ENCODE results near the gene FLT3.
"Not testable (repeated sequence)": the region's sequence is repeated elsewhere in the genome, so short reads cannot be mapped to it uniquely, and the experiment has no call there.

Gene FLT3

DNA sequence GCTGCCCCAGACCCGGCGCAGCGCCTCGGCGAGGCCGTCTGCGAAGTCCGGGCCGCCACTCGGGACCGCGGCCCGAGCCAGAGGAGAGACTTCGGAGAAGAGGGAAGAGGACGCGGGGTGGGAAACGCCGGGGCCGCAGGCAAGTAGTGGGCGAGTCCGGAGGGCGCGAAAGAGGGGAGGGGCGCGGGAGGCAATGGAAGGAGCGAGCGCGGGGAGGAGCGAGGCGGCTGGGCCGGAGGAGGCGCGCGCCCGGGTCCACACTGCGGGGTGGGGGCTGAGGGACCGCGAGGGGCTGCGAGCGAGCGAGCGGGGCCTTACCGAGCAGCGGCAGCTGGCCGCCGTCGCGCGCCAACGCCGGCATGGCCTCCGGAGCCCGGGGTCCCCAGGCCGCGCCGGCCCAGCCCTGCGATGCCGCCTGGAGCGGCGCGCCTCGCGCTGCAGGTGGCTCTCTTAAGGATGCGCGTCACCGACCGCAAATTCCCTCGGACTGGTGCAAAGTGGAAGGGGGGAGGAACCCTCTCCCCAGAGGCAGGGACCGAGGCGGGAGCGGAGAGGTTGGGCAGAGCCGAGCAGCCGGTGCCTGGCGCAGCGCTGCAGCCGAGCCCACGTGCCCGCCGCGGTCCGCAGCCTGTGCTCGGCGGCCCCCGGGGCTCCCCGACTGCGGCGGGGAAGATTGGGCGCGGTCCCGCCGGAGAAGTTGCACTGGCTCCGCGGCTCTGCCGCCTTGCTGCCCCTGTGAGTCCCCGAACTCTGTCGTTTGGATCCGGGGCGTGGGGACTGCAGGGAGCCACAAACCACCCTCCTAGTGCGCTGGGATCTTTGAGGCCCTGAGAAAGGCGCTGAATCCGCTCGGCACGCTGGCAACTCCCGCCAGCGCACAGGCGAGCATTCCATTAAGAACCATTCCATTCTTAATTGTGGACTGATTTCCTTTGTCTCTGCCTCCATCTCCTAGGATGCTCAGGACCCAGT, at the start of gene FLT3:
FLT3 (minus strand) TSS at position 427 of the 972 bp plus-strand sequence; CDS start at position 361, 66 bp downstream.
- no peak for TF ChIP-seq CTCF (IDR thresholded peaks at IDR 0.05; ENCODE audit: insufficient read depth, low read depth, low read length, missing control alignments)
- peak within 1 kb of the TSS; percentile 68 for H3K4me3 ChIP-seq (ENCODE audit: low read depth, low read length)
- DNase-seq (ENCODE audit: low read depth): peak; percentile 79

GRCh38 chr13:28147495-28147894, 47.1 kb upstream of the FLT3 start:
- no peak for DNase-seq (ENCODE audit: low read depth)
- H3K4me3 ChIP-seq (ENCODE audit: low read depth, low read length): no peak overlapping the region
- no peak for TF ChIP-seq CTCF (IDR thresholded peaks at IDR 0.05; ENCODE audit: insufficient read depth, low read depth, low read length, missing control alignments)

DNA sequence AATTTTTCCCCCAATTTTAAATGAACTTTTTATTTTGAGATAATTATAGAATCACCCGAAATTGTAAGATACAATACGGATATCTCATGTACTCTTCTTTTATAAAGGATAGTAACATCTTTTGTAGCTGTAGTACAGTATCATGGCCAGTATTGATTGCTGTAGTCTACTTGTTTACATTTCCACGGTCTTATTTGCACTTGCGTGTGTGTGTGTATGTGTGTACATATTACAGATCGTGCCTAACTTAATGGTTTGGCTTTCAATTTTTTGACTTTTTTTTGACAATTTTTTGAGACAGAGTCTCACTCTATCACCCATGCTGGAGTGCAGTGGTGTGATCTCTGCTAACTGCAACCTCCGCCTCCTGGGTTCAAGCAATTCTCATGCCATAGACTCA, 44.7 kb upstream of the FLT3 start:
- DNase-seq (ENCODE audit: low read depth): no peak
- no peak overlapping the region for H3K4me3 ChIP-seq (ENCODE audit: low read depth, low read length)
- TF ChIP-seq CTCF (IDR thresholded peaks at IDR 0.05; ENCODE audit: insufficient read depth, low read depth, low read length, missing control alignments): no peak

GRCh38 chr13:28141542-28141941, 41.2 kb upstream of the FLT3 start:
- not testable (repeated sequence) for DNase-seq (ENCODE audit: low read depth); H3K4me3 ChIP-seq (ENCODE audit: low read depth, low read length)

DNA sequence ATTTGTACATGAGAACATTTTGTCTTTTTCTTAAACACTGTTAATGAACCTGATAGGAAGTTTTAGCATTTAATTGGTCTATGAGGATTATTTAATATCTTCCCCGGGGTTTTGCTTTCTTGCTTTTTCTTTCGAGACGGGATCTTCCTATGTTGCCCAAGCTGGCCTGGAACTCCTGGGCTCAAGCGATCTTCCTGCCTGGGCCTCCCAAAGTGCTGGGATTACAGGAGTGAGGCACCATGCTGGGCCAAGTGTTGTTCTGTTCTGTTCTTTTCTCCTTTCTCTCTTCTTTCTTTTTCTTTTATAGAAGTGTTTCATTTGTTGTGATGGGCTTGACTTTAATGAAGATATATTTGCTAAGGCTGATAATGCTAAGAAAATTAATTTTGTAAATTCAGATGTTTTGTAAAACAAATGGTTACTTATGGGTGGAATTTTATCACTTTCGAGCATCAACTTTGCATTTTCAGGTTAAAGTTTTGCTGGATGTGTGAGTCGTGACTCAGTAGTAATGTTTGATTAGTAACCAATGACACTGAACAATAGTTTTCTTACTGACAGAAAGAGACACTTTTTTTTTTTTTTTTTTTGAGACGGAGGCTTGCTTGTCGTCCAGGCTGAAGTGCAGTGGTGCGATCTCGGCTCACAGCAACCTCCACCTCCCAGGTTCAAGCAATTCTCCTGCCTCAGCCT, 40.2 kb upstream of the FLT3 start:
- no peak for TF ChIP-seq CTCF (IDR thresholded peaks at IDR 0.05; ENCODE audit: insufficient read depth, low read depth, low read length, missing control alignments)
- no peak for DNase-seq (ENCODE audit: low read depth)
- H3K4me3 ChIP-seq (ENCODE audit: low read depth, low read length): peak overlapping the region; percentile 96

DNA sequence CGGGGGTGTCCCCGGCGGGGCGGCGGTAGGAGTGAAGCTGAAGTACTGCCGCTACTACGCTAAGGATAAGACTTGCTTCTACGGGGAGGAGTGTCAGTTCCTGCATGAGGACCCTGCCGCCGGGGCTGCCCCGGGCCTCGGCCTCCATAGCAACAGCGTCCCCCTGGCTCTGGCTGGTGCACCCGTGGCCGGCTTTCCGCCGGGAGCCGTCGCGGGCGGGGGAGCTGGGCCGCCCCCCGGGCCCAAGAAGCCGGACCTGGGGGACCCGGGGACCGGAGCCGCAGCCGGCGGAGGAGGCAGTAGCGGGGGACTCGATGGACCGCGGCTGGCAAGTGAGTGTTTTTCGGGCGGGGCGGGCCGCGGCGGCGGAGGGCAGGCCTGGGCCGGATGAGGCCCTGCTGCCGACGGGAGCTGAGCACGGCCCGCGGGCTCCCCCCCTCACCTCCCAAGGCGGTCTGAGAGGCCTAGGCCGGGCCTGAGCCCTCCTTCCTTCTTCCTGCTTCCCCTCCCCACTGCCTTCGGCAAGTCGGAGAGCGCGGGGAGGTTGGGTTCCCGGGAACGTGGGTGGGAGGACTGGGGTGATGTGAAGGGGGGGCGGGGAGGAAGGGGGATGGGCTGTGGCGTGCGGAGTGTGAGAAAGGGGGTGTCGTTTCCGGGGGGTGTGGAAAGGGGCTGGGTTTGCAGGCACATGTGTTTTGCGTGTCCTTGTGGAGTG, 38.5 kb upstream of the FLT3 start:
- TF ChIP-seq CTCF (IDR thresholded peaks at IDR 0.05; ENCODE audit: insufficient read depth, low read depth, low read length, missing control alignments): no peak
- peak overlapping the region; percentile 96 for H3K4me3 ChIP-seq (ENCODE audit: low read depth, low read length)
- DNase-seq (ENCODE audit: low read depth): peak; percentile 94

Measured in GM12865 (cell line).